Activated naive CD8-positive, alpha-beta T cell treated with anti-CD3 and anti-CD28 coated beads, Interleukin-2, amount 50 U/mL, for 16 hours (primary cell): Measurements from ENCODE around the gene NOL4L.
"Not testable (repeated sequence)": the region's sequence is repeated elsewhere in the genome, so short reads cannot be mapped to it uniquely, and the experiment has no call there.

ENCODE experiments used
- DNase-seq: peaks from one replicate; pipeline ENCODE4 v3.0.0-alpha.2; 2020; ENCODE audit warnings: low read depth, low spot score

Gene NOL4L

DNA sequence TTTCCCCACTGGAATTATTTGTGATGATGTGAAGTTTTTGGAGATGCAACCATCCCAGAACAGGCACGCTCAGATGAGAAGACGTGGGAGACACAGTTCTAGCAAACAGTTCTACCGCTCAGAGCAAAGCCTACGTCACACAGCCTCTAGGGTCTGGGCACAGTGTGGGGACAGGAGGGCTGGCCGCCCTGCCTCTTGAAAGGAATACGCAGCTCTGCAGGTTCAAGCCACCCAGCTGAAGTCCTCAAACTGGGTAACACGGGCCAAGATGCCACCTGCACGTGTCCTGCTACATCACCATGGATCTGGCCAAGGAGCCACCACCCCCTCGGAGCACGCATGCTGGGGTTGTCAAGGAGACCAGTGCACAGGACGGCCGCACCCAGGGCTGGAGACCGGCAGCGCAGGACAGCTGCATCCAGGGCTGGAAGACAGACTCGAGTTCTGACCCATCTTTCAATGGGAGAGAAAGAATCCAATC lies 75.0 kb downstream of the NOL4L start:
- no peak for DNase-seq

DNA sequence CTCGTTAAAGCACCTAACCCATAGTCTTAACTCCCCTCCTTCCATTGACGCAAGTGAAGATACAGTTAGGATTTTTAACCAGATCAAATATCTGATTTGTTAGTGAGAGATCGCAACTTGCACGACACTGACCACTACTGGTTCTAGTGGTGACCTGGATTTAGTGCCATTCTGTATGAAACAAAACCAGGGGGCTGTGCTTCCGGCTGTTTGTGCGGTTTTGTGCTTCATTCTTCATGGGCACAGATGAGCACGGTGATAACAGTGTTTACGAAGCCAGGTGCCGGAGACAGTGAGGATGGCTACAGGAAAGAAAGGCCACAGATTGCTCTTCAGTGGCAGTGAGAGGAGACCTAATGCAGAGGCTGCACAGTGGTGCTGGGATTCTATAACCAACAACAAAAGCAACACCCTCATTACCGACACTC lies 75.5 kb downstream of the NOL4L start:
- no peak for DNase-seq

DNA sequence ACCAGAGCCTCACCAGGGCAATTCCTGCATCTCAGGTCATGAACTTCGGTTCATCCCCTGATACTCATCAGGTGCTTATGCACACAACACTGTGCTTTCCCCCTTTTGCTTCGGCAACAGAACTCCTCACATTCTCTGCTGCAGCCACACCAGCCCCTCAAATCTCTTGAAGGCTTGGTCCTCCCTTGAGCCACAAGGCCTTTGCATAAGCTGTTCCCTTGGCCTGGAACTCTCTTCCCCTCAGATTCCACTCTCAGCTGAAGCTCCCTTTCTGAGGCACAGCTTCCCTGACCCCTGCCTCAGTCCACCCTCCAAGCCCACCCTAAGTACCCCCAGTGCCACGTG lies 76.4 kb downstream of the NOL4L start:
- DNase-seq: no peak

DNA sequence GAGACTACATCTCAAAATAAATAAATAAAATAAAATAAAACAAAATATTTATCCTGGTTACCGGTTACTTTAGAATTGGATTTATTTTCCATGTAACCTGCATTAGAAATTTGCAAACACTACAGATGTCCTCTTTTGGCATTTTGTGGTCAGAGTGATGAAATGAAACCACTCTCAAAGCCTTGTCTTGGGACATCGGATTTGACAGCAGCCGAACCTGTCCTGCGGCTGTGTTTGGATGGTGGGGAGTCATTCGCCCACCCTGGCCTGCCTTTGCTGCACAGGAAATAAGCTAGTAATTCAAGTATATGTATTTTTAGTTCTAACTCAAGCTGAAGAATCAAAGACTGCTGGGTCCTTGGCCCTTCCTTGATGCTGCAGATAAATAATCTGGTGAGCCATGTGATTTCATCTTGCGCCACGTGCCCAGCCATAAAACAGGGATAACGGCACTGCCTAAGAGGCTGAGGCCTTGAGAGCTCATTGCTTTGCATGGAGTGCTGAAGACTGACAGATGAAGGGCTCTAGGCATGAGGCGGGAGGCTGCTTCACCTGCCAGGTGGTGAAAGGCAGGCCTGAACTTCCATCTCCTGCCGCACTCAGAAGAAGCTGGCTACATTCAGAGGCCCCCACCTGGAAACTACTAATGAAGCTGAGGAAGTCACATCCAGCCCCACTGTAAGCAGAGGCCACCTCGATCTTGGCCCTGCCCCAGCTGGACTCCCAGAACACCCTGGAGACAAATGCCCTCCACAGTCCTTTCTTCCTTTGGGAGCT lies 76.9 kb downstream of the NOL4L start:
- no peak for DNase-seq

DNA sequence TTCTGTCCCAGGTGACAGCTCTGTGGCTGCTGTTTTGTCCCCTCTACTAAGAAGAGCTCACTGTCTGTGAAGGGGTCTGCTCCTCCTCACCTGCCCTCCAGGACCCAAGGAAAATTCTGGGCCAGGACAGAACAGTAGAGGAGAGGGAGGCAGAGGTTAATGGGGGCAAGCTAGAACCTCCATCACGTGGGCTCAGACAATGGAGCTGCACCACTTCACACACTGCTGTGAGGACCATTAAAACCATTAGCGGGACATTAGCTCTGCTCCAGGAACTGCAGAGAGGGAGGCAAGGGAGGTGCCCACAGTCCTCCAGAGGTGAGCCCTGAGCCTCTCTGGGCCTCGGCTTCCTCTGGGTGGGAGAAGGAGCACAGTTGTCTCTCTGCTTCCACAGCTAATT lies 78.4 kb downstream of the NOL4L start:
- no peak for DNase-seq

DNA sequence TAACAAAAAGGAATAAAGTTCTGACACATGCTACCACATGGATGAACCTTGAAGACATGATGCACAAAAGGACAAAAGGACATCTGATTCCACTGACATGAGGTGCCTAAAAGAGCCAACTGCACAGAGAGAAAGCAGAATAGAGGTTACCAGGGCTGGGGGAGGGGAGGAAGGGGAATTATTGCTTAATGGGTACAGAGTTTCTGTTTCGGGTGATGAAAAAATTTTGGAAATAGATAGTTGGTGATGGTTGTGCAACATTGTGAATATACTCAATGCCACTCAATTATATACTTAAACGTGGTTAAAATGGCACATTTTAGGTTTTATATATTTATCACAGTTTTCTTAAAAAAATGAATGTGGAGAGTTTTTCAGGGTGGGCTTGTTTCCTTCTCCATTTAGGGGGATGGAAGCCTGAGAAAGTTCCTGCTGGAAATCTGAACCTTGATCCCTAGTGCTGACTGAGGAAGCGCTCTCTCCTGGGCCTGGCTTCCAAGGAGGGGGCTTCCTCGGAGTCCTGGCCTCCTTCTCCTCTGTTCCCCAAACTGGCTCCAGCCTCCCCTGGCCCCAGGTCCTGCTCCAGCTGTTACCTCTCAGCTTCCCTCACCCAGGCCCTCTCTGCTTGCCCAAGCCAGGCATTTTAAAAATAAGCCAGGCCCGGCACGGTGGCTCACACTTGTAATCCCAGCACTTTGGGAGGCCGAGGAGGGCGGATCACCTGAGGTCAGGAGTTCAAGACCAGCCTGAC lies 79.2 kb downstream of the NOL4L start:
- no peak for DNase-seq

DNA sequence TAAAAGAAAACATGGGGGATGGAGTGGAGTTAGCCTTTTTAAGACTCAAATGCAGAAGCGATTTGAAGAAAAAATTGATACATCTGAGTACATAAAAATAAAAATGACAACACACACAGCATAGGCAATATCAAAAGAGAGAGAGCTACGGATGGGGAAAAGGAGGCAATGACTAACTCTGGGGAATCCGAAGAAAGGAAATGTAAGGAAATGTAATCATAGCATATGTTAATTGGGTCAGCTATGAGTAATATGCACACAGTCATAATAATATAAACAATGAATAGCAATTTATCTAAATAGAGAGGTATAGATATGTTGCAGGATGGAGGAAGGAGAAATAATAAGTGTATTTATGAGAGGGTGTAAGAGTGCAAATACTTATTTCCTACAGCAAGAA lies 83.4 kb downstream of the NOL4L start:
- DNase-seq: no peak

DNA sequence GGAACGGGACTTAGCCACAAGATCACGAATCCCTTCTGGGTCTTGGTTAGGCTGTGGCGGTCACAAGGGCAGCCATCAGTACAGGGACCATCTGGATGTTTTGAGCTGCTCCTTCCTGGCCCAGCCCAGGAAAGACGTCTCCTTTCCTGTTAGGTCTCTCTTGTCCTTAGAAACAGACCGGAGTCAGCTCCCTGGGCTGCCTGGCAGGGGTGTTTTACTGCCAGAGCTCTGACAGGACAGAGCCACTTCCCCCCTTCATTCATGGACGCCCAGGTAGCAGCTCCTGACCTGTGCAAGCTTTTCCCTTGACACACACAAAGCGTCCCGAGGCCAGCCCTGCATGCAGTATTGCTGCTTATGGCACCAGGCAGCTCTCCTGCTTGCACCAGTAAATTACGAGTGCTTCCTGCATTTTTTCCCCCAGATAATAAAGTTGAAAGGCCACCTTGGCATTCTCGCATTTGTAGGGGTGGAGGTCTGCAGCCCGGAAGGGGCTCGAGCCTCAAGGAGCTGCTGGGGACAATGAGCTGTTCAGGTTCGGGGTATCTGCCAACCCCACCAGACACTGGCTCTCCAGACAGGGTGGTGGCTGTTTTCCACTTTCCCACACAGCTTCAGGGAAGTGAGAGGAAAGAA lies 87.4 kb downstream of the NOL4L start:
- DNase-seq: no peak

DNA sequence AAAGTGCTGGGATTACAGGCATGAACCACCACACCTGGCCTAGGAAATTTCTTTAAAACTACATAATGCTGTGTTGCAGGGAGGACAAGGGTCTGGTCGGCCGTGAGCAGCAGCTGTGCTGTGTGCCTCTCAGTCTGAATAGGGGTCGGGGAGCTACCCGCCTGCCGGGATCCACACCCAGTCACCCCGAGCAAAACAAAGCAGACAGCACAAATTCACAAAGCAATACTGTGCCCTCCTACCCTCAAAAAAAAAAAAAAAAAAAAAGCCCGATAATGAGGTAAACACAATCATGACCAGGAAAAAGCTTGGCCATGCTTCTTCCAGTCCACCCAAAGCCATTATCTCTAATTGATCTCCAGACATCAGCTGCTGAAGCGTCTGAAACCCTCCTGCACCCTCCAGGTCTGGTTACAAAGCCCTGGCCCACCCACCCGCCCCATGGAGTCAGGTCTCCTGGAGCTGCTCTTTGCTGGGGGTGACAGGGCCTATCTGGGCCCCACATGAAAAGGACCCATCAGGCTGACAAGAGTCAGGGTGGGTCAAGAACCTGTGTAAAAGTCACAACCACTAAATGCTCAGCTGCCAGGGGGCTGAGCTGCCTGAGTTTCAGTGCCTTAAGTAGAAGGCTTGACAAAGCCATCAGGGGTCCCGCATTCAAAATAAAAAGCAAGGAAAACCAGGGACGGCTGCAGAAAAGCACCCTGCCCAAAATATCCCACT lies 88.2 kb downstream of the NOL4L start:
- no peak for DNase-seq

DNA sequence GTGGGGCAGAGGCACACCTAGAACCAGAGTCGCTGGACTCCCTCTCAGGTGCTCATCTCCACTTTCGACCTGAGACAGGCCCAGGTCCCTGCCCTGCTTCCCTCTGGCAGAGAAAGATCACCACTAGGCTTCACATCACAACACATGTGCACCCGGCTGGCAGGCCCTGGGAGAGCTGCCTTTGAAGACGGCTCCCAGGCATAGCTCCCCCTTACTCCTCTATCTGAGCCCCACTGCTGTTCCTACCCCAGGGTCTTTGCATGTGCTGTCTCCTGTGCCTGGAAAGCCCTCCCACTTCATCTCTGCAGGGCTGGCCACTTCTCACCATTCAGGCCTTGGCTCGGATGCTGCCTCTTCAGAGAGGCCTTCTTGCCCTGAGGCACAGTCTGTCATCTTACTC lies 89.2 kb downstream of the NOL4L start:
- DNase-seq: no peak

DNA sequence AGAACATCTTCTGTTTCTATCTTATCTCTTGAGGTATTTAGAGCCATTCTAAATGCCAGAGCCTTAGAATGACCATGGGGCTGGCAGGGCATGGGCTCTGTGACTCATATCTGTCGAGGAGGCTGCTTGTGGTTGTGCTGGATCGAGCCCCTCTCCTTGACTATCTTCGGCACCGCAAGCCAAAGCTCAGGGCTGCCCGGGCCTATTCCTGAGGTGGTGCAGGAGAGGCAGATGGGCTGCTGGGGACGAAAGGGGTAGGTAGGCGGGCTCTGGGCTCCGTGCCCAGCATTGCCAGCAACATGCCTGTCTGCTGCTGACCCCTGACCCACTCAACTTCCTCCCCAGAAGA lies 89.9 kb downstream of the NOL4L start:
- no peak for DNase-seq

DNA sequence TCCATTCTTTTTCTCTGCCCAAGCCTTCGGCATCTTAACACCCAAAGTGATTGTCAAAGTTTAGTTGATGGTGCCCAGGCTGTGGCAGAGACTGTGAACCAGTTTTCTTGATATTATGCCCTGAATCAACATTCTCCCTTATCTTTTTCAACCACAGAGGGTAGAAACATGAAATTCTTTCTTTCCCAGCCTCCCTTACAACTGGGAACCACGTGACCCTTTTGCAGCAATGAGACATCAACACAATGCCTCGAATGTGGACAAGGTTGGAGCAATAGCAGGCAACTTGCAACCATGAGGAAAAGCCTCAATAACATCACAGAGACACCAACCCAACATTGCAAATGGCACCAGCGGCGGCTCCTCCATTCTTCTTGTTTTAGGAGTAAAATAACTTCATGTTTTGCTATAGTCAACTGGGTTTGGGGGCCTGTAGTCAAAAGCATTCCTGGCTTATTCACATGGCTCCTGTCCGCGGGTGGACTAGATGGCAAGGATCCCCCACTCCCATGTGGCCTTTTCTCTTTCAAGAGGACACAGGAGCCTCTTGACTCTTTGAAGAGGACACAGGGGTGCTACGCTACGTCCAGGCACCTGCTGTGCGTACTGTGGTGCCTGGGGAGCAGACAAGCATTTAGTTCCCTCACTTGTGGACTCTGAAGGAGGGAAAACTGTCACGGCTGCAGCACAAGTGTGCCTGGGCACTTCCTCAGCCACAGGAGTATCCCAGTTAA lies 90.5 kb downstream of the NOL4L start:
- DNase-seq: no peak

DNA sequence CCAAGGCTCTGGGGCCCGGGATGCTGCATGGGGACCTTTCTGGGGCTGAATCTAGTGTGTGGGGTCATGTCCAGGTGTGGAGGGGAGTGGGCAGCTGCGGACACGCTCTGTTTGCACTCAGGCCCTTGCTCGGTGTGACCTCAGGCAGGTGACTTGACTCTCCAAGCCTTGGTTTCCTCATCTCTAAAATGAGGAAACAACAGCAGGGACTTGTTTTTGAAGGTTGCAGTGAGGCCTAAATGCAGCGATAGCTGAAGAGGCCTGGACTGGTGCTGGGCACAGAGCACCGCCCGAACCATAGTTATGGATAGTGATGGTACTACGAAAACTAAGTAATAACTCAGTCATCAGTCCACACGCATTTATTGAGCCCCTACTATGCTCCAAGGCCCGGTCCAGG lies 91.8 kb downstream of the NOL4L start:
- DNase-seq: no peak

DNA sequence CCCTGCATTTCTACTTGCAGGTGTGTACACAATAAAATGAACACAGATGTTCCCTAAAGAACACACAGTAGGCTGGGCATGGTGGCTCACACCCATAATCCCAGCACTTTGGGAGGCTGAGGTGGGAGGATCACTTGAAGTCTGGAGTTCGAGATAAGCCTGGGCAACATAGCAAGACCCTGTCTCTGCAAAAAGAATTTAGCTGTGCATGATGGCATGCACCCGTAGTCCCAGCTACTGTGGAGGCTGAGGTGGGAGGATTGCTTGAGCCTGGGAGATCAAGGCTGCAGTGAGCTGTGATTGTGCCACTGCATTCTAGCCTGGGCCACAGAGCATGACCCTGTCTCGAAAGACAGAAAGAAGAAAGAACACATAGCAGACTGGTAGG lies 93.4 kb downstream of the NOL4L start:
- DNase-seq: not testable (repeated sequence)

DNA sequence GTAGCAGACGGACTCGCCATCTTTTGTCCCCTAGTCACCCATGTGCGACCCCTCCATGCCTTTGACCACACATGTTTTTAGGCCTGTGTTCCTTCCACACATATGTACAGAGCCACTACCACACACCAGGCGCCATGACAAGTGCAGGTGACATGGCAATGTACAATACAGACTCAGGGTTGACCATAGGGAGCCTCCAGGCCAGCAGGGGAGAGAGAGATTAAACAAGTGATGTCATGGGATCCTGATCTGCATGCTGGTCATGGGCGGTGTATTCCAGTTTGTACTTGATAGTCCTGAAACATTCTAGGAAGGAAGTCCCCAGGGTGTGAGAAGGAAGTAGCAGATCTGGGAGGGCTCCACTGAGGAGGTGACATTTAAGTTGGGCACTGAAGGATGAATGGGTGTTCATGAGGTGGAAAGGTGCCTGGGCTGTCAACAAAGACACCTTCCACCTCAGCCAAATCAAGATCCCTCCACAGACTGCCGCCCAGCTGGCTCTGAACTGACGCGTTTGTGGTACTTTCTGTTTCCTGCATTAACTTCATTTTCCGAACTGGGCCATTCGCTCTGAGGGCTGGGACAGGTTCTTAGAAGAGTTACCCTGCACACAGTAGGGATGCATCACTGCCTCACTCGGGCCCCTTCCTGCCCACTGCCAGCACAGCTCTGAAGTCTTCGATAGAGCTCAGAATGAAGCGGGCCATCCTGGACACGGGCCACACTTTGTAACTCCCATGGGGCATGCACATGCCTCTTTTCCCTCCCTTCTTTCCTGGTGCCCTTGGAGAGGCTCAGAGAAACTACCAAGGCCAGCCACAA lies 94.0 kb downstream of the NOL4L start:
- DNase-seq: no peak

DNA sequence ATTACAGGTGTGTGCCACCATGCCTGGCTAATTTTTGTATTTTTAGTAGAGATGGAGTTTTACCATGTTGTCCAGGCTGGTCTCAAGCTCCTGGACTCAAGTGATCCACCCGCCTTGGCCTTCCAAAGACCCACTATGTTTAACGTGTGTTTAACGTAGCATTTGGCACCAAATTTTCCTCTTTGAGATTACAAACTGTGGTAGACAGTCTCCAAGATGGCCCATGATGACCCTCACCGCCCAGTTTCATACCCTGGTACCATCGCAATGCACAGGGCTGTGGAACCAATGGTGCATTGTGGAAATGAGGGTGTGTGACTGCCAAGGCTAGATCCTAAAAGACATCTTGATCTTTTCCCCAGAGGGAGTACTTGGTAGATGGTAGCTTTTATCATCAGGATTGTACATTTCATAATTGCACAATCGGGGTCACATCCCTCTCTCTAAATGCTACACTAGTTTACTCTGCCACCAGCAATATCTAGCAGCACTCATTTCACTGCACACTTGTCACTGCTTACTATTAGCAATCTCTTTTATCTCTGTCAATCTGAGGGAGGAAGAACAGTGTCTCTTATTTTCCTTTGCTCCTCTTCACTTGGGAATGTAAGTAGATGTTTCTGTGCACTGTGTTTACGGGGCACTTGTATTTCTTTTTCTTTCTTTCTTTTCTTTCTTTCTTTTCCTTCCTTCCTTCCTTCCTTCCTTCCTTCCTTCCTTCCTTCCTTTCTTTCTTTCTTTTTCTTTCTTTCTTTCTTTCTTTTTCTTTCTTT lies 96.9 kb downstream of the NOL4L start:
- DNase-seq: no peak

DNA sequence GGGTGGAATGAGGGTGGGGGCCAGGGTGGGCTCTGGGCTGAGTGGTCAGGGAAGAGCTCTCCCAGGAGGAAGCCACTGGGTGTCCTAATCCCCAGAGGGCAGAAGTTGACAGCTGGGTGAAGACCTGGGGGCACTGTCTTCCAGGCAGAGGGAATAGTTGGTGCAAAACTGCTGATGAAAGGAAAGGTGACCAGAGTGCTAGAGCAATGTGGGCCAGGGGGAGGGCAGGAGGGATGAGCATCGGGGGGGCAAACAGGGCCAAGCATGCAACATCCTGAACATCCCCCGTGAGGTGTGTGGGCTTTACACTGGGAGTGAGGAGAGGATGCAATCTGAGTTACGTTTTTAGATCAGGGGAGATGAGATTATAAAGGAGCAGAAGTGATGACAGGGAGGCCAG lies 97.8 kb downstream of the NOL4L start:
- DNase-seq: no peak

DNA sequence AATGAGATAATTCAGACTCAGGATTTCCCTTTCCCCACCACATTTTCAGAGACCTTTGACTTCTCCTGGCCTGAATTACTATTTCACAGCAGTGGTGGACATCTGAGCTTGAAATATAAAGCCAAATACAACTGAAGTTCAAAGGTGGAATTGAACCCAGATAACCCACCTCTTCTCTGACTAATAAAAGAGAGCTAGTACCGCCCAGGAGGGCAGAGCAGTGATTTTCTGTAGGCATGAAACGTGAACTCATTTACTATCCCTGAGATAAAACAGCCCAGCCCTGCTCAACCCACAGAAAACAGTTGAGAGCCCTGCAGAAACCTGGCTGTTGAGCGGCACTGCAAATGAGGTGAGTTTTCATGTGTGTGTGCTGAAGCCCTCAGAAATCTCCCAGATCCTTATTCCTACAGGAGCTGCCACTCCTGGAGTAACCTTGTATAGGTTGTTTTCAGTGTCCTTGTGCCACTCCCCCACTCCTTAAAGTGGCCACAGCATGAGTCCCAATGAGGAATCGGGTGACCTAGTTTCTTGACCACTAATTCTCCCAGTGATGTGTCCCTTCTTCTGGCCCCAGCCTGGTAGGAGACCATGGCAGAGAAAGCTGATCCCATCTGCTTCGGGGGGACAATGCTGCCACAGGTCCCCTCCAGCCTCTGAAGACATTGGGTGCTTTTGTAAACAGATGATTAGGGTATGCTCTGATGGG lies 99.2 kb downstream of the NOL4L start:
- no peak for DNase-seq
